HG03575 (cell line): ENCODE results near the gene FRMD1.

Experiments used
- ATAC-seq: cut with Tn5 transposase; IDR thresholded peaks from one replicate; pipeline ENCODE4 v1.9.1; 2021; ENCODE audit not compliant: unreplicated experiment, insufficient number of reproducible peaks, low FRiP score; ENCODE audit errors: extremely low read depth

Gene FRMD1

GRCh38 chr6:168062346-168063289 lies 16.4 kb downstream of the FRMD1 start:
- ATAC-seq: no peak

GRCh38 chr6:168061269-168062210 lies 17.5 kb downstream of the FRMD1 start:
- no peak for ATAC-seq

- no peak for ATAC-seq
Measured at GRCh38 chr6:168060521-168060931, 18.5 kb downstream of the FRMD1 start.

GRCh38 chr6:168058691-168059551 lies 20.1 kb downstream of the FRMD1 start:
- ATAC-seq: no peak

GRCh38 chr6:168057836-168058235 lies 21.2 kb downstream of the FRMD1 start:
- no peak for ATAC-seq

- ATAC-seq: no peak
Measured at GRCh38 chr6:168056892-168057527, 22.0 kb downstream of the FRMD1 start.

GRCh38 chr6:168055696-168056489 lies 23.1 kb downstream of the FRMD1 start:
- no peak for ATAC-seq

- no peak for ATAC-seq
Measured at GRCh38 chr6:168054765-168055560, 24.0 kb downstream of the FRMD1 start.

- no peak for ATAC-seq
Measured at GRCh38 chr6:168053957-168054471, 25.0 kb downstream of the FRMD1 start.

GRCh38 chr6:168053086-168053956 lies 25.7 kb downstream of the FRMD1 start:
- no peak for ATAC-seq

- ATAC-seq: no peak
Measured at GRCh38 chr6:168052291-168052891, 26.6 kb downstream of the FRMD1 start.

GRCh38 chr6:168051648-168052047 lies 27.4 kb downstream of the FRMD1 start:
- no peak for ATAC-seq

GRCh38 chr6:168050881-168051586 lies 28.0 kb downstream of the FRMD1 start:
- ATAC-seq: no peak

- ATAC-seq: no peak
Measured at GRCh38 chr6:168050225-168050880, 28.7 kb downstream of the FRMD1 start.
